NCI-H226 (cell line): Measurements from ENCODE around the gene TBRG1.

ENCODE experiments used
- DNase-seq: peaks from one replicate; pipeline ENCODE4 v3.0.0-alpha.2; 2015

TBRG1 gene

DNA sequence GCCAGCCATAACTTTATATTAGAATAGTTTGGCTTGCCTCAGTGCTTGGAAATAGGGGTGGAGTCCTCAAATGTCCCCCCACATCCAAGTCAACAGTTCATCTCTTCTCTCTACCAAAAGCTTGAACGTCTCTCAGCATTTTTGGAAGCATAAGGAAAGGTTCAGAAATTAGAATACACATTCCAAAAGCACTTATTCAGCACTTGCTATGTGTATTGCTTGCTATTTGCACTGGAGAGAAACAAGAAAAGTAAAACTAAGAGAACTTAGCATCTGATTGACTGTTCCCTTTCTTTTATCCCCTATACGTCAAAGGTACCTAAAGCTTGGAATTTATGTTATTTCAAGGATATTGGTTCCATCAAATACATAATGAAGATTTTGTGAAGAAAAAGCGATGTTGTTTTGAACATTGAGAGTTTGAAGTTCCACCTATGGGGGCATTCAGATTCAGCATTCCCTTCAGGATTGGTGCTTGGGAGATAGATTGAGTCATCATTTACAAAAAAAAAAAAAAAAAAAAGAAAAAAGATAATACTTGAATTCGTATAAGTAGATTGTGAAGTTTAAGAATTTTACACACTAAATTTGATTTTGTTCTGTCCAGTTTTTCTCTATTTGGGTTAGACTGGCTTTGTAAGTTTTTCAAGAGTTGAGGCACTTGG lies 1.3 kb downstream of the TBRG1 start:
- DNase-seq: no peak

DNA sequence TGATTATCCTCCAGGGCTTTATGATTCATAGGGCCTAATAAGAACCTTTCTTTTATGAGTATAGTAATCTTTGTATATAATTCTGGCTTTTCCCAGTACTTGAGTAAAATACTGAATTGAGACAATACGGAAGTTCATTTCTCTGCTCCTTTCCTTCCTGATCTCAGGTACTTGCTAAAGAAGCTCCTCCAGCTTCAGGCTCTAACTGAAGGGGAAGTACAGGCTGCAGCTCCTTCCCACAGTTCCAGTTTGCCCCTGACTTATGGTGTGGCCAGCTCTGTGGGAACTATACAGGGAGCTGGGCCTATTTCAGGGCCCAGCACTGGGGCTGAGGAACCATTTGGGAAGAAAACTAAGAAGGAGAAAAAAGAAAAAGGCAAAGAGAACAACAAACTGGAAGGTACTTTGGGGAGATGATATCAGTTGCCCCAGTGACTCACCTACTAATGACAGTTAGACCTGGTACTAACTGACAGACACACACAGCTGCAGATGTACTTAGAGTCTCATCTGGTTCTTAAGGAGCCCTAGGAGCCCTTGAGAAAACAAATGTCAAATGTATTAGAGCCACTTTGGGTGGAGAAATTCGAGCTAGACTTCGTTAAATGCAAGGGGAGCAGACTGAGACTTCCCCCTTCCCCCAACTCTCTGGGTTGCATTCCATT lies 3.0 kb downstream of the TBRG1 start:
- DNase-seq: no peak

DNA sequence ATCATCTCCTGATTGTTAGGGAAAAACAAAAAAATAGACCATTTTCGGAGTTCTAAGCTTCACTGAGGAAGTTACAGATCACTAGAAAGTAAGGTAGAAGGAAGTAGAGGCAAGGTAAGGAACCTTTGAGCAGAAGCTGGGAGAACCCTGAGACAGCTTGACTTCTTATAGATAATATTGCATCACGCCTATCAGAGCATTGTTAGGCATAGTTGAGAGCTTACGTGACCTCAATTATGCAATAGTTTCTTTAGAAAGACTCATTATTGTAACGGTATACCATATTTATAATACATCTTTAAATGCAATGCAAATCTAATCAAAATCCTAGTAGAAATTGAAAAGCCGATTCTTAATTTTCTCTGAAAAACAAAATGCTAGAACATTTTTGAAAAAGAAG lies 4.9 kb downstream of the TBRG1 start:
- DNase-seq: no peak

DNA sequence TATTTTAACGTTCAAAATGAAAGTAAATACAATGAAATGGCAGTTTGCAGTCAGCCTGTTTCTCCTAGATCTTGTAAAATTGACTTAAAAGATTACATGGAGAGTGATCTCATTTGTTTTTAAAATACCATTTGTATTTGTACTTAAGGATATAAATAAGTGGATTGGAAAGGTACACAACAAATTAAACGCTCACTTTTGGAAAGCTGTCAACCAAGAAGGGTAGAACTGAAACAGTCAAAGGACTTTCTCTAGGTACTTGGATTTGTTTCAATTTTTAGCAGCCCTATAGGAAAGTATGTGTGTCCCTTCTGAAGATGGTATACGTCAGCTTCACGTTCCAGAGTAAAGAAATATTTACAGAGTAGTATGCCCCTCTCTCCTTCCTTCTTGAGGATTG lies 7.3 kb downstream of the TBRG1 start:
- no peak for DNase-seq

DNA sequence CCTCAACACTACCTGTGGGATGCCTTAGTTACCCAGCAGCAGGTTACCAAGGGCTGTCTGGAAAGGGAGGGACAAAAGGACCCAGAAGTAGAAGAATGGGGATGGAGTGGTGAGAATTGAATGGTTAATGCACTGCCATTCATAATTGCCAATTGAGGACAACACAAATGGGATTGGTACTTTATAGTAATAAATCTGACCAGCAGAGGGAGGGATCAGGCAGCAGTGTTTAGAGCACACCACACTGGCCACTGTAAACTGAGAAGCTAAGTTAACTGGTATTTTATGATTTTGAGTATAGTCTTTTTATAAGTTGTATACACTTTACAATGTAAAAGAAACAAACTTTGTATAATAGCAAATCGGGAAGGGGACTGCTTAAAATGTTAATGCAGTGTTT lies 10.7 kb downstream of the TBRG1 start:
- DNase-seq: no peak

DNA sequence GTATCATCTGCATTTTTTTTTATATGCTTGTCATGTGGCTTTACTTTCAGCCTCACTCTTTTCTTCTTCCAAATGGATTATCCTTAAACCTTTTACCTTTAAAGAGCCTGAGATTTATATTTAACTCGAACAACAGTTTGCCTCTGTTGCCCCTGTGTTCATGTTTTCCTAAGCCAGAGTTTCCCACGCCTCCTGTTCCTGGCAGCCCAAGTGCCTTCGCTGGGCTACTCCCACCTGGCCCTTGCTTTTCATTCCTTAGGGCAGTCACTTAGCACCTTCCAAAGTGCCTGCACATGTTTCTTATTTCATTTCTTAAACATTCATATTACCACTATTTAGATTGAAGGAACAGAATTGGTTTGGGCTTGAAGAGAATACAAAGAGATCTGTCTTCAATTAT lies 13.3 kb downstream of the TBRG1 start:
- no peak for DNase-seq

DNA sequence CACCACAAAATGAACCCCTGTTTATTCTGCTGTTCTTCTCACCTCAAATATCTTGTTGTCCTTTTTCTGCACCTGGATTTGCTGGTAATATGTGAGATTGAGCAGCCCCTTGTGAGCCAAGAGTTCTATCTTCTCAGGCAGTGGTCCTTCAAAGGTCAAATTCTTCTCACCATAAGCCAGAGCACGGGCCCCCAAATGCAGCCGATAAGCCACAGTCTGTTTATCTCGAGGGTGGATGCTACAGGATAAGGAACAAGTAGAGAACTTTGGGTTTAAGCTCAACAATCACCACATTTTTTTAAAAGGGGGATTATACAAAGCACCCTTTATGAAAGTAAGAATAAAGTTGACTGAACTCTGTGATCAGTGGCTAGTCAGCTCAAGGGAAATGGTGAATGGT lies 15.8 kb downstream of the TBRG1 start:
- no peak for DNase-seq

DNA sequence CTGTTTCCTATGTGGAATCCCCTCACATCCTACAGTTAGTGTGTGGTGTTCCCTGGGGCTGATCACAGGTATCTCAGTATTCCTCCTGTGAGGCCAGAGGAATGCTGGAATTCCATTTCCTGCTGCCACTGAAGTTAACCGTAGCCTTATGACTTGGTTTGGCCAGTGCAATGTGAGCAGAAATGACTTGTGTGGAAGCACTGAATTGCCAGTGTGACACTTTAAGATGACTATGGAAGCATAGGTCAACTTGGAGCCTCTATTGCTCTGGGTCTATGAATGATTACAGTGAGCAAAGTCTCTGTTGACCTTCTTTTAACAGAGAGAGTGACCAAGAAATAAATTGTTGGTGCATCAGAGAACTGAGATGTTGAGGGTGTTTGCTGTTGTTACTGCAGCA lies 16.5 kb downstream of the TBRG1 start:
- no peak for DNase-seq

DNA sequence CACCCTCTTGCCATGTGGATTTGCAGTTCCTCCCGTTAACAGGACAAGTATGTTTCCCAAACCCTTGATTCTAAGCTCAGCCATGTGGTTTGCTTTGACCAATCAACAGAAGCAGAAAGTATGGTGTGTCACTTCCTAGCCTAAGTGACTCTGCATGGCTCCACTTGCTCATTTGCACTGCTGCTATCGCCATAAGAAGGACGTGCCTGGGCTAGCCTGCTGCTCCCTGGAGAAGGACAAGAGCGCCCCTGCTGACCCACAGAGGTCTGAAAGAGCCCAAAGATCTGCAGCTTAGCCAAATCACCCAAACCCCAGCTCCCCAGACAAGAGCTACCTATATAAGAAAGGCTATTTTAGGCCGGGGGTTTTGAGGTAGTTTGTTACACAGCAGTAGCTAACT lies 18.0 kb downstream of the TBRG1 start:
- DNase-seq: no peak

DNA sequence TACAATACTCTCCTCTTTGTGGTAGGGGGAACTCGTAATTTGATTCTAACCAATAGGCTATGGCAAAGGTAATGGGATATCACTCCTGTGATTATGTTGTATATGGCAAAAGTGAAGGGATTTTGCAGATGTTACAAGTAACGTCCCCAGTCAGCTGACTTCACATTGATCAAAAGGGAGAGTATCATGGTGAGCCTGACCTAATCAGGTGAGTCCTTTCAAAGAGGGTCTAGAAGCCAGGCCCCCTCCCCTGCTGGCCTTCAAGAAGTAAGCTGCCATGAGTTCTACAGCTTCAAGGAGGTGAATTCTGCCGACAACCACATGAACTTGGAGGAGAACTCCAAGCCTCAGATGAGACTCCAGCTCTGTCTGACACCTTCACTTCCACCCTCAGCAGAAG lies 20.0 kb downstream of the TBRG1 start:
- DNase-seq: no peak

DNA sequence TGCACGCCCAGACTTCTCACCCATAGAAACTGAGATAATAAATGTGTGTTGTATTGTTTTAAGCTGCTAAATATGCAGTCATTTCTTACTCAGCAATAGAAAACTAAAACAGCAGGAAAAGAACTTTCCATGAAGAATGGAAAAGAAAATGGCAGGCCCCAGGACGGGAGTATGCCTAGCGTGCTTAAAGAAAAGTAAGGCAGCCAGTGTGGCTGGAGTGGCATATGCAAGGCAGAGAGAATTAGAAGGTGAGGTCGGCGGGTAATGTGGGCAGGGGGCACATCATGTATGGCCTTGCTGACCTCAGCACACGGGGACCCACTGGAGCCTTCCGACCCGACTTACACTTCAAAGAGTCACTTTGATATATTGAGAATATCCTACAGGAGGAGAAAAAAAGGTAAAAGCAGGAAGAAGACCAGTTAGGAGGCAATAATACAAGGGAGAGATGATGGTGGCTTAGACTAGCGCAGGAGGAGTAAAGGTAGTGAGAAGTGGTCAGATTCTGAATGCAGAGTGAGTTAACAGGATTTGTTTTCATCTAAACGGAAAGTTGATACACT lies 20.5 kb downstream of the TBRG1 start:
- no peak for DNase-seq

DNA sequence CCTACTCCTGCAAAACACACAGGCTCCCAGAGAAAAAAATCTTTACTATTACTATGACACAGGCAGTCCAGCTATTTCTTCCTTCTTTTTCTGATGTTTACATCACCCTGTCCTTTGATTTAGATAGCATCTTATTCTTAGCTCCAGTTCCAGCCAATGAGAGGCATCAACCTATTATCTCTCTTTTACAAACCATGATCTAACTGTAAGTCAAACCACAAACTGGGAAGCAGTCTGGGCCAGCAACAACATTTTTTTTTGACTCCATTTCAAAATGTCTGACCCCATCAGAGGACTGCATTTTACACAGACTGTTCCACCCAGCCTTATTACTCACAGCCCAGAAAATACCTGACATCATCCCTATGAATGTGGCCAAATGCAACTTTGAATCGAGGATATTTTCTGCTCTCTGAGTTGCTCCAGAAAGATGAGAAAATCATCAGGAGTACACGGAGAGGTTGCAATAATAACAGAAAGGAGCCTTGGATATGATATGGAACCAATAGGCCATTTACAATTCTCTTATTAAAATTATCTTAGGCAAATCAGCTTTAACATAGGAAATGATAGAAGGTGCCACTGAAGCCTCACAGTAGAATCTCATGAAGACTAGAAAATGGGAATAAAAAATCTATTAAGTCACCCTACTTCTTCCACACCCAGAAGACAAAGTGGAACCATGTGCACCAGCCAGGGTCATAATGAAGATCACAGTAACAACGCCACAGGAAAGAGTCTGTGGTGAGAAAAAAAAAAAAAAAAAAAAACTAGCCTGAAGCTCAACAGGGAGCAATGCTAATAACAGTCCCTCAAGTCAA lies 21.2 kb downstream of the TBRG1 start:
- peak; percentile 90 for DNase-seq

DNA sequence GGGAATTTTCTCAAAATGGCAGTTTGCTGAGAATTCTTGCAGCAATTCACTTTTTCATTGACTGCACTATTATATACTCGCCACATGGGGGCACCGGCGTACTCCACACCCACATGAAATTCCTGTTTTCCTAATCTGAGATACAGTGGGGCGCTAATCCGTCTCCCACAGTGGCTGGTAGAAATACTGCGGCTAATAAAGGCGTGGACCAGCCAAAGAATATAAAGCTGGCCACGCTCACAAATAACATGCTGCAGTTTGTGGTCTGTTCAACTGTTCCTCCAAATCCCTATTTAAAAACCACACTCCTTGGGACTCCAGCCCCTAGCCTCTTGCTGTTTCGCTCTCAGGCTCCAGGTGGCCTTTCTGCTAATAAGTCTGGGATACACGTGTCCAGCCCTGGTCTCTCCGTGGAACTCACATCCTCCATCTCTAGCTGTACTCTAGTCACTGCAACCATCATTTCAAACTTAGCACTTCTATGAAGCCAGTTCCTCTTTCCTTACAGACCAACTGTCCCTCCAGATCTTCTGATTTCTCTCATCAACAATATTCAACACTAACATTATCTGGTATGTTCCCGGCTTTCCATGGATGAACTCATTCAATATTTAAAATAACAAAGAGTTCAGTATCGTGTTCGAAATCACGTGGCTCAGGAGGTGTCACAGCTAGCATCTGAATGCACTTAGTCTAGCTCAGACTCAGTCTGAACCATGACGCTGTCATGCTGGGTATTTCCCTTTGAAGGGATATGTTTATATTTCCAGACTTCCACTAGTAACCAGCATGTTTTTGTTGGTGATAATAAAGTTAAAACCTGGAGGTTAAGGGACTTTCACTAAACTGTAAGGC lies 22.0 kb downstream of the TBRG1 start:
- DNase-seq: peak; percentile 46

DNA sequence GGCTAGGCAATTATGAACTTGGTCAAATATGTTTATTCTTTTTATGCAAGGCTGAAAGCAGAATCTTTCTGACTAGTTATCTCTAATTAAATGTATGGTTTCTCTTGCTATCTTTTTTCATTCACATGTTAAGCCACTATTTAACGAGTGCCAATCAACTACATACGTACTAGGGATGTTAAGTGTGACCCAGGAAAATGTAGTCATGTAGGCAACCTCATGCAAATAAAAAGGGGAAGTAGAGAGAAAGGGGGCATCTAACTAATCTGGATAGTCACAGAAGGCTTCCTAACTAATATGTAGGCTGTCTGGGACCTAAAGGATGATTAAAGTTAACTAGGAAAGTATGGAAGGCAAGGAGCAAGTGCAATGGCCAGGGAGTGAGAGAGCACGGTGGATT lies 23.5 kb downstream of the TBRG1 start:
- no peak for DNase-seq

DNA sequence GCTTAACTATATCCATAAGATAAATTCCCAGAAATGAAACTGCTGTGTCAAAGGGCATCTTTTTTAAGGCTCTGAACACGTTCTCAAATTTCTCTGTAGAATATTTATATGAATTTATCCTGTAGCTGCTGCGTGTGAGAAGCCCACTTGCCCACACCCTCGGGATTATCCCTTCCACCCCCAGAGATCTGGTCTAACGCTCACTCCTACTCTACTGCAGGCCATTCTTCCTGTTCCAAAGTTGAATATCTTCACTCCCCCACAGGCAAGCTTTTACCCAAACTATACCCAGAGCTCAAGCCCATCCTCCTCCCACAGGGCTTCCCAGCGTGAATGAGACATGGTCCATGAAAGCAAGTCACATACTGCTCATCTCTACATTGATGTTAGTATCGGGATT lies 25.9 kb downstream of the TBRG1 start:
- DNase-seq: no peak

DNA sequence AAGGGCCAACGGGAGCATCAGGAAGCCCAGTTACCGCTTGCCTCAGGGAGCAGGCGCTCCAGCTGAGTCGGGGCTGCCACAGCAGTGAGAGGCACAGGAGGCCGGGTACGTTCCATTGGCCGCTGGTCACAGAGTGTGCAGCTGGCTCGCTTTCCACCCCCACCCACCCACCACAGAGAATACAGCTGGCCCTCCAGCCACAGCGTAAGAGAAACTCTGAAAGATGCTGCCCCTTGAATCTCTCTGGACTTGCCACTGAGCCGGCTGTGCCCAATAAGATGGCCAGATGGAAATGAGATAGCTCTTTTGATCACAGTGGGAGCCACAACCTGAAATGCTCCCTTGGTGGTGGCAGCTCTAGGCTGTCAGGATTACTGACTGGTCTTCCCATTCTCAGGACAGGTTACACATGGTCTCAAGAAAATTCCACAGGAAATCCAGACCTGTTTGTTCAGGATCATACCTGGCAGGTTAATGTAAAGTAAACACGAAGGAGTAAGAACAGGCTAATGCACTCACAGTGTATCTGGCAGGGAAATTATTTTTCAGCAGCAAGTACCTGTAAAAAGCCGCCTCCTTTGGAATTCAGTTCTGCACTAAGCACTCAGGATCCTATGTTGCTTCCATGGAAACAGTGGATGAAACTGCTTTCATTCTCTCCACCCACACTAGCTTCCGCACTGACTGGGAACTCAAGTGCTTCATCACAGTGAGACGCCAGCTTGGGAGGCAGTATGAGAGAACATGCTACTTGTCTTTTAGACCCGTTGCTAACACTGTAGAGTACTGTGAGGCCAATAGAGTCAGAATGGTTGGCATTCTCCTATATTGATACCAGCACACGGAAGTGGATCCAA lies 34.3 kb downstream of the TBRG1 start:
- DNase-seq: no peak

DNA sequence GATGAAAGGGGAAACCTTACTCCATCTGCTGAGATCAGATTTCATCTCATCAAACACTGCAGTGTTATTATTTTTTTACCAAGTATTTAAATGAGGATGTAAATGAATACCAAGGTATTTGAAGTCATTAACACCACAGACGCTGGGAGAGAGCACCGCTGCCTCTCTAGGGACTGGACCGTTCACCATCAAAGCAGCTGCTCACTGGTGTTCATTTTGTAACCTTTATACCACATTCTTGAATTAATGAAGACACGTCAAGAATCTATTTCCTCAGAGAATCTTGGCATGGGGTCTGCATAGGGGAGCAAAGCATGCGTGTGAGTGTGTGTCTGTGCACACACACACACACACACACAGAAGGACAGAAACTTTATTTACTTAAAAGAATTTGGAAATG lies 35.2 kb downstream of the TBRG1 start:
- no peak for DNase-seq

DNA sequence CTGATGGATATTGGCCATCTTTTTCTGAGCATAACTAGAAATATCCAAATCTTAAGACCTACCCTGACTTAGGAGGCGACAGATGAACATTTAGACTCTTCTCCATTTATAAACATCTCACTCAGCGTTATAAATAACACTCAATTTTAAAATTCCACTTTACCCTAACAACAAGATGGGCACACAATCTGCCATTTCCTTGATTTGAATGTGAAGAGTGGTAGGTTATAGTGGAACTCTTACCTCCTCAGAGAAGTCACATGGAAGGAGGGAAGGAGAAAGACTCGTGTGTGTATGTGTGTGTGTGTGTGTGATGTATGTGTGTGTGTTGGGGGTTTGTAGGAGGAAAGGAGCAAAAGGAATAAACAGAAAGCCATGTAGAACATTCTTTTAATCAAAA lies 35.8 kb downstream of the TBRG1 start:
- no peak for DNase-seq

DNA sequence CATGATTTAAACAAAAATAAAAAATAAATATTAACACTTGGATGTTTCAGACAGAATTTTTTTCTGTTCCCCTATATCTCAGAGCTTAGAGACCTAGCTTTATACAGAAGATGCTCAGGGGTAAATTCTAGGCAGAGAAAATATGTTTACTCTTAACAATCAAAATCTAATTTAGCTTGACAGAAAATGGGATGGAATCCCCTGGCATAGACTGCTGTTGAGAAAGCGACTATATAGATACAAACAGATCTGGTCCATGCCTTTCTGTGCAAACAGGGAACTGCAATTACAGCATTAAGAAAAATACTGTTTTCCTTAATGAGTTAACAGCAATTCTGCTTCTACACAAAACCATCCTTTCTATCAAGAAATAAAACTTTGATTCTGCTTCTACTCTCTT lies 36.3 kb downstream of the TBRG1 start:
- no peak for DNase-seq

DNA sequence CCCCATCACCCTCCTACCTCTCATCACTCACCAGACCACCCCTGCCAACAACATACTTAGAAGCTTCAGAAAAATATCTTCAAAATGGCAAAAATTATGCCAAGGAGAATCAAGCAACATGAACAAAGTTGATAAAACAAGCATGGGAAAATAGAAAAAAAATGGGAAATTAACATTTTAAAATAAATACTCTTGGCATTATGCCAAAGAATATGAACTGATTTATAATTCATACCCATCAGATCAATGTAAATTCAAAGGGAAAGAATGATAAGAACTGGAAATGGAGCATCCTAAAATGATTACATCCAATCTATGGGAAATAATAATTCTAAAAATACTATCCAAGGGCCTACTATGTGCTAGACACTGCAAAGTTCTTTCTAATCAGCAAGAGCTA lies 38.9 kb downstream of the TBRG1 start:
- DNase-seq: no peak

DNA sequence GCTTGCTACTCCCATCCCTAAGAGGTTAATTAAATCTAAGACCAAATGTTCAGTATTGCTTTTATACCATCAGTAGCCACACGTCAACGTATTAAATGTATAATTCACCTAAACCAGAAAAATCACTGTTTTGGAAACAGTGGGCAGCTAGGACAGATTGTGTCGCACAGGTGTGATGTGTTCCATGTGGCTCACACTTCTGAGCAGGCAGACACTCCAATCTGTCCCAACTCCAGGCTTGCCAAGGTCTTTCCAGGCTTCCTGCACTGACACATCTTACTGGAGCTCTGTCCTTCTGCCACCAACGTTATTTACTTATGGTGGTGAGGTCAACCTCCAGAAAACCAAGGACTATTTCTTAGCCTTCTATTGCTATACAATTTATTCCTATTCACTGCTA lies 39.4 kb downstream of the TBRG1 start:
- no peak for DNase-seq

DNA sequence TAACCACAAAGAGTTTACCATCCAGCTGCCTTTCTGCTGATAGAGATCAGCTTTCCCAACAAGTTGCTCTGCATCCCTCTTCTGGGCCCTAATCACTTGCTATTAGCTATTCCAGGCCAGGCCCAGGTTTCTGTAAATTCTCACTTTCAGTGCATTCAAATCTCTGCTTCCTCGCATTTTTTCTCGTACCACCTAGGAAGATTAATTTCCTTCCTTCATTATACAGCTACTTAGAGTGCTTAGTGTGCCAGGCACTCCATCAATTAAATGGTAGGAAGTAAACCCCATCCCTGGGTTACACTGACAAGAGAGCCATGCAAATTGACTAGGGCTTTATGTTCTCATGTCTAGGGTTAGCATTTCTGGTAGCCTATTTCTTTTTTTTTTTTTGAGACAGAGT lies 41.2 kb downstream of the TBRG1 start:
- DNase-seq: no peak
